ENCODE measurements around the gene GPT2.
"Not testable (repeated sequence)": the region's sequence is repeated elsewhere in the genome, so short reads cannot be mapped to it uniquely, and the experiment has no call there.

Gene GPT2

DNA sequence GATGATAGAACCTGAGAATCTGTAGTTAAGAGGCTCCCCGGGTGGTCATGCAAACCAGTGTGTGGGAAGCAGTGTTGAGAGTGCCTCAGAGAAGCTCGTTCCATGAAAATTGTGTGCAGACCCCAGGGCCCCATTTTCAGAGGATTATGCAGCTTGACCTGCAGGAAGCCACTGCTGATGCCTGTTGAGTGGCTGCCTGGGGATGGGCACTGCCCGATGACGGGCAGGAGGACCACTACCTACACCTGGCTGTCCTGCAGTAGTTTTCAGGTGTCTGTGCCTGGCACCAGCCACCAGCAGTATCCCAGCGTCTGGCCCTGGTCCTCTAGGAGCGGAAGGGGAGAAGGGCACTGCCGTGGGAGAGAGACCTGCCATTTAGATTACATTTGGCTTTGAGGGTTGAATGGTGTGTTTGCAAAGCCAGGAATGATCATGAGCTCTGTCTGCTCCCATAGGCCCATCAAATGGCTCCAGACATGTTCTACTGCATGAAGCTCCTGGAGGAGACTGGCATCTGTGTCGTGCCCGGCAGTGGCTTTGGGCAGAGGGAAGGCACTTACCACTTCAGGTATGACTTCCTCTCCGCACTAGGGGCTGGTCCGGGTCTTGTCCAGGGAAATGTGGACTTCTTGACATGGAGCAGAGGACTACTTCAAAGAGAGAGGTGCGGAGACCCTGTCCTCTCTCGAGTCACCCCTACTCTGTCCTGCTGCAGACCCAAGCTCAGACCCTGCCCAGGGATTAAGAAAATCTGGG lies 42.5 kb downstream of the GPT2 start:
- Histone ChIP-seq H3K4me1 (ENCODE audit: control insufficient read depth, insufficient read depth, low read length) (no peaks in the 10 kb centered on the region), H3K27me3 (ENCODE audit: control insufficient read depth in 1 of 2, insufficient read depth in 2 of 2, low read length in 2 of 2) (no peaks in the 10 kb centered on the region), H3K36me3 (ENCODE audit: control insufficient read depth in 2 of 2, insufficient read depth in 2 of 2, low read length in 2 of 2) (peaks cover 9 to 26% of the 10 kb centered on the region in 2 donors), H3K9ac (ENCODE audit: low read length in 2 of 2) (no peak overlapping the region), H3K27ac (ENCODE audit: low read length) (no peak overlapping the region), H3K4me3 (ENCODE audit: low read length in 2 of 2) (no peak overlapping the region), H3K9me3 (ENCODE audit: control insufficient read depth in 2 of 2, low read length in 2 of 2) (no peaks in the 10 kb centered on the region)

DNA sequence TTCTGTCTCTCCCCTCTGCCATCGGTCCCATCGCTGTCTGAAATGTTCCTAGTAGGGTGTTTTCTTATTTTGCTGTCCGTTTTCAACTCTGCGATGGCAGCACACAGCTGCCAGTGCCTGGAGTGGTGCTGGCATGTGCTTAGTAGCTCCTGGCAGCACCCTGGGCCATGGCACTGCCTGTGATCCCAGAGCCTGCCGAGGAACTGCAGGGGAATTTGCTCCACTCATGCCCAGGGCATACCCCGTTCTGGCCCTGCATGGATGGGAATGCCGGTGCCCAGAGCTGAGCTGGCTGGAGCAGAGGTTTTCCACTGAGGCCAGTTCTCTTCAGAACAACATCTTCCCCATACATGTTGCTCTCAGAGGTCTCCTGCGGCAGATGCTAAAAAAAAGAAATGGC lies 43.1 kb downstream of the GPT2 start:
- Histone ChIP-seq H3K9ac (ENCODE audit: low read length in 2 of 2) (no peak overlapping the region), H3K27me3 (ENCODE audit: control insufficient read depth in 1 of 2, insufficient read depth in 2 of 2, low read length in 2 of 2) (no peaks in the 10 kb centered on the region), H3K4me1 (ENCODE audit: control insufficient read depth, insufficient read depth, low read length) (no peaks in the 10 kb centered on the region), H3K4me3 (ENCODE audit: low read length in 2 of 2) (no peak overlapping the region), H3K36me3 (ENCODE audit: control insufficient read depth in 2 of 2, insufficient read depth in 2 of 2, low read length in 2 of 2) (peaks cover 9 to 23% of the 10 kb centered on the region in 2 donors), H3K9me3 (ENCODE audit: control insufficient read depth in 2 of 2, low read length in 2 of 2) (no peaks in the 10 kb centered on the region), H3K27ac (ENCODE audit: low read length) (no peak overlapping the region)

DNA sequence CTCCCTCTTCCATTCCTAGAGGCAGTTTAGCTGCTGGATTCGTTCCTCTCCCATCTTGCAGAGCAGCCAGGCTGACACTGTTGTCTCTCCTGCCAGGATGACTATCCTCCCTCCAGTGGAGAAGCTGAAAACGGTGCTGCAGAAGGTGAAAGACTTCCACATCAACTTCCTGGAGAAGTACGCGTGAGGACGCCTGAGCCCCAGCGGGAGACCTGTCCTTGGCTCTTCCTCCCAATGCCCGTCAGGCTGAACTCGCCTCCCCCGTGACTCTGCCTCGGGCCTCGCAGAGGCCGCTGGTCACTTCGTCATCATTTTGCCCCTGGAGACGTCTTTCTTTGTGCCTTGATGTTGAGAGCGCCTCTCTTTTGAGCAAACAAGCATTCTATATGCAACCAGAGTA lies 44.6 kb downstream of the GPT2 start:
- no peak overlapping the region for H3K4me3 ChIP-seq (ENCODE audit: low read length in 2 of 2)
- H3K4me1 ChIP-seq (ENCODE audit: control insufficient read depth, insufficient read depth, low read length), result no peaks in the 10 kb centered on the region
- H3K9ac ChIP-seq (ENCODE audit: low read length in 2 of 2), result no peak overlapping the region
- no peak overlapping the region for H3K27ac ChIP-seq (ENCODE audit: low read length)
- H3K36me3 ChIP-seq (ENCODE audit: control insufficient read depth in 2 of 2, insufficient read depth in 2 of 2, low read length in 2 of 2), result peaks cover 6 to 17% of the 10 kb centered on the region in 2 donors
- H3K27me3 ChIP-seq (ENCODE audit: control insufficient read depth in 1 of 2, insufficient read depth in 2 of 2, low read length in 2 of 2), result no peaks in the 10 kb centered on the region
- H3K9me3 ChIP-seq (ENCODE audit: control insufficient read depth in 2 of 2, low read length in 2 of 2), result no peaks in the 10 kb centered on the region

DNA sequence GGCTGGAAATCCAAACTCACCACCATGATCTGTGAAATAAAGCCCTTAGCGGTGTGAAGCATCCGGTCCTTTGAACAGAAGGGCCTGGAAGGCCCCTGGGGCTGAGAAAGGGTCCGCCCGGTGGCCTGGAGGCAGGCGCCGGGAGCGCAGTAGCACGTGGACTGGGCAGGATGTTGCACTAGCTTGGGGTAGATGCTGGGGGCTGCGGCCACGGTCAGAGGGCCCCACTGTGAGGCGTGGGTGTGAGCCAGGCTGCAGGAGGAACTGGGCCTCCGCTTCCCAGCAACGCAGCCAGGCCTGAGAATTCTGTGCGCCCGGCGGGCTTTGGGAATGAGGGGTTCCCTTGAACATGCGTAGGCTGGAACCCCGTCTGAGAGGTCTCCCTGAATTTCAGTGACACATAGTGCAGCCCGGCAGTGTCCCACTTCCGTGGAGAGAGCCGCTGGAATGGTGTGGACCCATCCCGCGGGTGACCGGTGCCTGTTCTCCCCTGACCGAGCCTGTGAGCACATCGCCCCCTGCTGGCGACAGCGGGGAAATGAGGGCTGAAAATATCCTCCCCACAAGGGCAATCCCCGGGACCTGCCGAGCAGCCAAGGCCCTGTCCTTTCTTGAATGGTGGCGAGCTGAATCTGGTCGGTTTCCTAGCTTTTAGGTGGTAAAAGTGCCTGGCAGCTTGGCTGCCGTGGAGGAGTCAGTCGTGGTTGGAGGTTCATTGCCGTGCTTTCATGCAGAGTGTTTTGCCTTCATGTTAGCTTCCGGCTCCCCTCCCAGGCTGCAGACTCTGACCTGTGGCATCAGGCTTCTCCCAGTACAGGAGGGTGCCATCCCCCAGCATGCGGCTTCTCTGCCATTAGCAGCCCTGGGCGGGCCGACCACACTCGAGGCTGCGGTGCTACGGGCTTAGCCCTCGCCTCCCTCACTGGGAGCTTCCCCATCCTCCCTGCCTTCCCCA lies 45.5 kb downstream of the GPT2 start:
- Histone ChIP-seq H3K27me3 (ENCODE audit: control insufficient read depth in 1 of 2, insufficient read depth in 2 of 2, low read length in 2 of 2) (no peaks in the 10 kb centered on the region), H3K9ac (ENCODE audit: low read length in 2 of 2) (no peak overlapping the region), H3K4me3 (ENCODE audit: low read length in 2 of 2) (no peak overlapping the region), H3K36me3 (ENCODE audit: control insufficient read depth in 2 of 2, insufficient read depth in 2 of 2, low read length in 2 of 2) (peaks cover 3 to 15% of the 10 kb centered on the region in 2 donors), H3K9me3 (ENCODE audit: control insufficient read depth in 2 of 2, low read length in 2 of 2) (no peaks in the 10 kb centered on the region), H3K27ac (ENCODE audit: low read length) (no peak overlapping the region), H3K4me1 (ENCODE audit: control insufficient read depth, insufficient read depth, low read length) (no peaks in the 10 kb centered on the region)

- no peak overlapping the region for H3K4me3 ChIP-seq (ENCODE audit: low read length in 2 of 2)
- H3K36me3 ChIP-seq (ENCODE audit: control insufficient read depth in 2 of 2, insufficient read depth in 2 of 2, low read length in 2 of 2), result peaks cover 3 to 13% of the 10 kb centered on the region in 2 donors
- no peak overlapping the region for H3K9ac ChIP-seq (ENCODE audit: low read length in 2 of 2)
- peaks cover 0 to under 1% of the 10 kb centered on the region in 2 donors for H3K27me3 ChIP-seq (ENCODE audit: control insufficient read depth in 1 of 2, insufficient read depth in 2 of 2, low read length in 2 of 2)
- H3K27ac ChIP-seq (ENCODE audit: low read length), result no peak overlapping the region
- no peaks in the 10 kb centered on the region for H3K4me1 ChIP-seq (ENCODE audit: control insufficient read depth, insufficient read depth, low read length)
- no peaks in the 10 kb centered on the region for H3K9me3 ChIP-seq (ENCODE audit: control insufficient read depth in 2 of 2, low read length in 2 of 2)
Measured at GRCh38 chr16:46930861-46931260, 46.7 kb downstream of the GPT2 start.

DNA sequence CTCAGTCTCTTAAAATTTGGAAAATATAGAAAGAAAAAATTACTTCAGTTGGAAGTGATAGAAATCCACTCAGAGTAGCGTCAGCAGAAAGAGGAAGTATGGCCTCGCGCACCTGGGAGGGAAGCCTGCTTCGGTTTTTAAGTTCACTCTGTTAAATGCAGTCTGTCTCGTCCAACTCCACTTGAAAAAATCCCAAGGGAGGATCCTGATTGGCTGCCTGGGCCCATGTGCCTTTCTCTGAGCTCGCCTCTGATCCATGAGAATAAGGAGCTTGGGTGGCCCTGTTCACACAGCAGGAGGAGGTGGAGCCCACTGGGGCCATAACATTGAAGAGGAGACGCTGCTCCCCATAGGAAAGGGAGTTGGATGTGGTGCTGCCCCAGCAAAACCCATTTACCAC lies 48.6 kb downstream of the GPT2 start:
- peaks cover 0 to 4% of the 10 kb centered on the region in 2 donors for H3K36me3 ChIP-seq (ENCODE audit: control insufficient read depth in 2 of 2, insufficient read depth in 2 of 2, low read length in 2 of 2)
- H3K4me3 ChIP-seq (ENCODE audit: low read length in 2 of 2), result no peak overlapping the region
- H3K4me1 ChIP-seq (ENCODE audit: control insufficient read depth, insufficient read depth, low read length), result no peaks in the 10 kb centered on the region
- H3K27ac ChIP-seq (ENCODE audit: low read length), result no peak overlapping the region
- no peaks in the 10 kb centered on the region for H3K9me3 ChIP-seq (ENCODE audit: control insufficient read depth in 2 of 2, low read length in 2 of 2)
- H3K27me3 ChIP-seq (ENCODE audit: control insufficient read depth in 1 of 2, insufficient read depth in 2 of 2, low read length in 2 of 2), result peaks cover 0 to 3% of the 10 kb centered on the region in 2 donors
- no peak overlapping the region for H3K9ac ChIP-seq (ENCODE audit: low read length in 2 of 2)

DNA sequence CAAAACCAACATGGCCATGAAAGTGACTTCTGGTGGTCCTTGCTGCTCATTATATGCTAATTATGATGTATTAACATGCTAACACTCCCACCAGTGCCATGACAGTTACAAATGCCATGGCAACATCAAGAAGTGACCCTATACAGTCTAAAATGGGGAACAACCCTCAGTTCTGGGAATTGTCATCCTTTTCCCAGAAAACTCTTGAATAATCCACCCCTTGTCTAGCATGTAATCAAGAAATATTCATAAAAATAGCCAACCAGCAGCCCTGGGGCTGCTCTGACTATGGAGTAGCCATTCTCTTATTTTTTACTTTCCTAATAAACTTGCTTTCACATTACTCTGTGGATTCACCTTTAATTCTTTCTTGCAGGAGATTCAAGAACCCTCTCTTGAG lies 53.4 kb downstream of the GPT2 start:
- Histone ChIP-seq H3K4me1 (ENCODE audit: control insufficient read depth, insufficient read depth, low read length) (no peaks in the 10 kb centered on the region), H3K36me3 (ENCODE audit: control insufficient read depth in 2 of 2, insufficient read depth in 2 of 2, low read length in 2 of 2) (no peaks in the 10 kb centered on the region), H3K4me3 (ENCODE audit: low read length in 2 of 2) (no peak overlapping the region), H3K9ac (ENCODE audit: low read length in 2 of 2) (no peak overlapping the region), H3K9me3 (ENCODE audit: control insufficient read depth in 2 of 2, low read length in 2 of 2) (no peaks in the 10 kb centered on the region), H3K27me3 (ENCODE audit: control insufficient read depth in 1 of 2, insufficient read depth in 2 of 2, low read length in 2 of 2) (peaks cover 0 to 3% of the 10 kb centered on the region in 2 donors), H3K27ac (ENCODE audit: low read length) (no peak overlapping the region)

- not testable (repeated sequence) for H3K9me3 ChIP-seq (ENCODE audit: control insufficient read depth in 2 of 2, low read length in 2 of 2); H3K27me3 ChIP-seq (ENCODE audit: control insufficient read depth in 1 of 2, insufficient read depth in 2 of 2, low read length in 2 of 2); H3K36me3 ChIP-seq (ENCODE audit: control insufficient read depth in 2 of 2, insufficient read depth in 2 of 2, low read length in 2 of 2); H3K27ac ChIP-seq (ENCODE audit: low read length); H3K9ac ChIP-seq (ENCODE audit: low read length in 2 of 2); H3K4me1 ChIP-seq (ENCODE audit: control insufficient read depth, insufficient read depth, low read length); H3K4me3 ChIP-seq (ENCODE audit: low read length in 2 of 2)
Measured at GRCh38 chr16:46944713-46945112, 60.6 kb downstream of the GPT2 start.

GRCh38 chr16:46947900-46948547 lies 63.9 kb downstream of the GPT2 start:
- H3K9me3 ChIP-seq (ENCODE audit: control insufficient read depth in 2 of 2, low read length in 2 of 2), result no peaks in the 10 kb centered on the region
- H3K4me3 ChIP-seq (ENCODE audit: low read length in 2 of 2), result no peak overlapping the region
- H3K4me1 ChIP-seq (ENCODE audit: control insufficient read depth, insufficient read depth, low read length), result no peaks in the 10 kb centered on the region
- H3K27me3 ChIP-seq (ENCODE audit: control insufficient read depth in 1 of 2, insufficient read depth in 2 of 2, low read length in 2 of 2), result no peaks in the 10 kb centered on the region
- no peaks in the 10 kb centered on the region for H3K36me3 ChIP-seq (ENCODE audit: control insufficient read depth in 2 of 2, insufficient read depth in 2 of 2, low read length in 2 of 2)
- no peak overlapping the region for H3K27ac ChIP-seq (ENCODE audit: low read length)
- H3K9ac ChIP-seq (ENCODE audit: low read length in 2 of 2), result no peak overlapping the region

GRCh38 chr16:46948548-46949166 lies 64.5 kb downstream of the GPT2 start:
- no peak overlapping the region for H3K9ac ChIP-seq (ENCODE audit: low read length in 2 of 2)
- H3K27me3 ChIP-seq (ENCODE audit: control insufficient read depth in 1 of 2, insufficient read depth in 2 of 2, low read length in 2 of 2), result no peaks in the 10 kb centered on the region
- no peaks in the 10 kb centered on the region for H3K4me1 ChIP-seq (ENCODE audit: control insufficient read depth, insufficient read depth, low read length)
- H3K4me3 ChIP-seq (ENCODE audit: low read length in 2 of 2), result no peak overlapping the region
- no peaks in the 10 kb centered on the region for H3K36me3 ChIP-seq (ENCODE audit: control insufficient read depth in 2 of 2, insufficient read depth in 2 of 2, low read length in 2 of 2)
- no peak overlapping the region for H3K27ac ChIP-seq (ENCODE audit: low read length)
- H3K9me3 ChIP-seq (ENCODE audit: control insufficient read depth in 2 of 2, low read length in 2 of 2), result no peaks in the 10 kb centered on the region
